Daoy (cell line): ENCODE data around the gene NXF2. TPM values are rescaled to one million over a fixed set of nuclear protein-coding genes. Genes with fewer than 3 reads are reported as not detected.
"Not testable (repeated sequence)": the region's sequence is repeated elsewhere in the genome, so short reads cannot be mapped to it uniquely, and the experiment has no call there.

Experiments
- DNase-seq: peaks from one replicate; pipeline ENCODE4 v3.0.0-alpha.2; 2015; ENCODE audit warnings: low read depth
- total RNA-seq: library from RNA; depleted of rRNA; stranded (reverse); fragments of >200 nt; shearing (Covaris generic); gene quantifications from 2 replicates; pipeline ENCODE4 v1.2.3, GENCODE V29; 2014; rRNA removed

The NXF2 gene, protein sequence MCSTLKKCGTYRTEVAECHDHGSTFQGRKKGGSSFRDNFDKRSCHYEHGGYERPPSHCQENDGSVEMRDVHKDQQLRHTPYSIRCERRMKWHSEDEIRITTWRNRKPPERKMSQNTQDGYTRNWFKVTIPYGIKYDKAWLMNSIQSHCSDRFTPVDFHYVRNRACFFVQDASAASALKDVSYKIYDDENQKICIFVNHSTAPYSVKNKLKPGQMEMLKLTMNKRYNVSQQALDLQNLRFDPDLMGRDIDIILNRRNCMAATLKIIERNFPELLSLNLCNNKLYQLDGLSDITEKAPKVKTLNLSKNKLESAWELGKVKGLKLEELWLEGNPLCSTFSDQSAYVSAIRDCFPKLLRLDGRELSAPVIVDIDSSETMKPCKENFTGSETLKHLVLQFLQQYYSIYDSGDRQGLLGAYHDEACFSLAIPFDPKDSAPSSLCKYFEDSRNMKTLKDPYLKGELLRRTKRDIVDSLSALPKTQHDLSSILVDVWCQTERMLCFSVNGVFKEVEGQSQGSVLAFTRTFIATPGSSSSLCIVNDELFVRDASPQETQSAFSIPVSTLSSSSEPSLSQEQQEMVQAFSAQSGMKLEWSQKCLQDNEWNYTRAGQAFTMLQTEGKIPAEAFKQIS
- 1.9 and 3.5 TPM in 2 replicates for total RNA-seq

DNA sequence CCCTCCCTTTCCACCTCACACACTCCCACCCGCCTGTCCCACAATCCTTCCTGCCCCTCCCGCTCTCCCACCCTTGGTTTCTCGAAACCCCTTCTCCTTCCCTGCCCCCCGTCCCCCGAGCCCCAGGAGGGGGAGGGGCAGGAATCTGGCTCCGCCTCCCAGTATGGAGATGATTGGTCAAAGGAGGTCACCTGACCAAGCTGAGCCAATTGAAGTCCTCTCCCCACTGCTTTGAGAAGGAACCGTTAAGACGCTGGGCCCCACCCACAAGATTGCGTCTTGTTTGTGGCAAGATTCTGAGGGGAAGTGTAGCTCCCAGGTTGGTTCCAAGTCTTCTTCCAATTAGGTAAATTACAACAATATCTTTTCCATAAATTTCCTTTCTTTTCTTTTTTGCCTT lies at the start of gene NXF2:
Gene NXF2 (plus strand): TSS at position 275 of the 400 bp plus-strand sequence. CDS start 59,912 bp downstream, outside the sequence.
- DNase-seq, result not testable (repeated sequence)

DNA sequence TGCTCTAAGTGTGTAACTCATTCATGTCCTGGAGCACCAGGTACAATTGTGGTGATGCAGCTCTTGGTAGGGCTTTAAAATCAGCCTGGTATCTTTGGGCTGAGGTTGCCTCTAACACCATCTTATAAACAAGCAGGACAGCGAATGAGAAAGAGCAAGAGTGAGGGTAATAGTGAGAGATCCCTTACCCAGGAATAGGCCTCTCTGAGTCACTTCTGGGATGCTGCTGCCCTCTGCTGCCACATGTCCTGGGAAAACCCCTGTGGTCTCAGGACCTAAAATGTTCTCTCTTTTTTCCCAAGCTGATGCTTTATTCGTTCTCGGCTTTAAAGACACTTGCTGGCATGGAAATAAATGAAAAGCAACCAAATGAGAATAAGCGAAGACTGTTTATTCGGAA lies 39.0 kb upstream of the NXF2 start:
- DNase-seq, result not testable (repeated sequence)

DNA sequence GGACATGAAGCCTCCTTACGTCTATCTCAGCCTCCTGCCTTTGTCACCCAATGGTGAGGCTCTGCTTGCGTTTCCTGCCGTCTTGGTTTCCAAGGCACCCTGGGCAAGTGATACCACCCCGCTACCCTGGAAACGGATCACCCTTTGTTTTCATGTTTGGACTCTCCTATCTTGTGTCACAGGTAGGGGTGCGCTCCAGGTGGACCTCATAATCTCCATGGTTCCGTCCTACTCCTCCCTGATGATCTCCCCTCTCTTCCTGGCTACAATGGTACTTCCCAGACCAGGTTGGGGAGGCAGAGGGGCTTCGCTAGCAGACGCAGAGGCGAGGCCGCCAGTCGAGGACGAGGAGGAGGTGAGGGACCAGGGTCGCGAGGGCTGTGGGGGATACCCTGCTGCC lies 32.0 kb upstream of the NXF2 start, which contains the start of gene TCP11X1:
Gene TCP11X1 (plus strand): TSS at position 316 of the 400 bp plus-strand sequence.
- not testable (repeated sequence) for DNase-seq

DNA sequence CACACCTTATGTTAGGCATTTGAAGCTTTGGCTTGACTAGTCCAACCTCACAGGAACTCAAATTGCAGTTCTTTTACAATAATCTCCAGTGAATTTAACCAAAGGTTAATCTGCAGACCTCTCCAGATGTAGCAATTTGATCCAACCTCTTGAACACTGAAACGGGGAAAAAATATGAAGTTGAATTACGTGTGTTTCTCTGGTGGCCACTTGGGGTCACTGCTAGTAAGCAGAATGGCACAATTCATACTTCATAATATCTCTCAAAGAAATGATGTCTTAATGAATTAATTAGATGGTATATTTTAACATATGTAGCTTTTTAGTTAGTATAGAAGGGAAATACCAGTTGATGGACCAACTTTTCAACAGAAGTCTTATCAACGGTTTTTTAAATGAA lies 30.5 kb upstream of the NXF2 start:
- DNase-seq, result not testable (repeated sequence)

DNA sequence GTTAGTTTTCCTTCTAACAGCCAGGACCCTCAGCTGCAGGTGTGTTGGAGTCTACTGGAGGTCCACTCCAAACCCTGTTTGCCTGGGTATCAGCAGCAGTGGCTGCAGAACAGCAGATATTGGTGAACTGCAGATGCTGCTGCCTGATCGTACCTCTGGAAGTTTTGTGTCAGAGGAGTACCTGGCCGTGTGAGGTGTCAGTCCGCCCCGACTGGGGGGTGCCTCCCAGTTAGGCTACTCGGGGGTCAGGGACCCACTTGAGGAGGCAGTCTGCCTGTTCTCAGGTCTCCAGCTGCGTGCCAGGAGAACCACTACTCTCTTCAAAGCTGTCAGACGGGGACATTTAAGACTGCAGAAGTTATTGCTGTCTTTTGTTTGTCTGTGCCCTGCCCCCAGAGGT lies 11.3 kb upstream of the NXF2 start:
- not testable (repeated sequence) for DNase-seq

DNA sequence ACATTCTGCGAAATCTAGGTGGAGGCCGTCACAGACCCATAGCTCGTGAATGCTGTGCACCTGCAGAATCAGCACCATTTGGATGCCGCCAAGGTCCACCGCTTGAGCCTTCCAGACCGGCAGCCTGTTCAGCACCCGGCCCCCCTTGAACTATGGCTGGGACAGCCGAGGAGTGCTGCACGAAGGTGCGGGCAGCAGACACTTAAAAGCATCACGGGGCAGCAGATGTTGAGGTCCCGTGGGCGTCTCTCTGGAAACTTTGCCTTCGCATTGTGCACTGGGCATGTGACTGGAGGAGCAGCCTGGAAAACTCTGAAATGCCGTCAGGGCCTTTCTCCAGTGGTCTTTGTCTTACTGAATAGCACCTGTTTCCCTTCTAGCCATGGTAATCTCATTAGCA lies 6.7 kb upstream of the NXF2 start:
- not testable (repeated sequence) for DNase-seq

DNA sequence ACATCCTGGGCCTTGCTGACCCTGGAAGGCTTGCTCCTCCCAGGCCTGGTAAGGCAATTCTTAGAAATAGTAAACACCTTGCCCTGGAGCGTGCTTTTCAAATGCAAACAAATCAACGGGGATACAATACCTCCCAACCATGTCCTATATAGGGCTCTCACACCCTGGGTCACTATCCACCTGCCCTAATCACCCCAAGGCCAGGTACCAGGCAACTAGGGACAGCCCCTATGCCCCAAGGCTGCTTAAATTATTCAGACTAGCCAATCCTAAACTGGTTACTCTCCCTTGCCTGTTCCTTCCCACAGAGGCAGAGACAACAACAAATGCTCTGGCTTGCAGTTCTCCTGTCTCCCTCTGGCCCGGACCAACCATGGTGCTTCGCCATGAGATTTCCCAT lies 25.3 kb downstream of the NXF2 start:
- not testable (repeated sequence) for DNase-seq

DNA sequence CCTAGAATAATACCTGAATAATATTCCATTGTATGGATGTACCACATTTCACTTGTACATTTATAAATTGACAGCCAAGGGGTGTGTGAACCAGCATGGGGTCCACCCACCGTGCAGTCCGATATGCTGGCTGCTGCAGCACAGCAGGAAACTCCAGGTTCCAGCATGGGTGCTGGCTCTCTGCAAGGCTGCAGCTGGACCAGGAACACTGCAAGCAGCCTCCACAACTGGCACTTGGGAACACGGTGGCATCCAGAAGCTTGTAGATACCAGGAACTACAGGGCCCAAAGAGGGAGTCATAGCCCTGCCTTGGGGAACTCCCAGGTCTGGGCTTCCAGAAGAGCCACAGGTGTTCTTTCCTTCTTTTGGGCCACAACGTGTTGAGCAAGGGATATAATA lies 91.2 kb downstream of the NXF2 start:
- DNase-seq, result no peak

DNA sequence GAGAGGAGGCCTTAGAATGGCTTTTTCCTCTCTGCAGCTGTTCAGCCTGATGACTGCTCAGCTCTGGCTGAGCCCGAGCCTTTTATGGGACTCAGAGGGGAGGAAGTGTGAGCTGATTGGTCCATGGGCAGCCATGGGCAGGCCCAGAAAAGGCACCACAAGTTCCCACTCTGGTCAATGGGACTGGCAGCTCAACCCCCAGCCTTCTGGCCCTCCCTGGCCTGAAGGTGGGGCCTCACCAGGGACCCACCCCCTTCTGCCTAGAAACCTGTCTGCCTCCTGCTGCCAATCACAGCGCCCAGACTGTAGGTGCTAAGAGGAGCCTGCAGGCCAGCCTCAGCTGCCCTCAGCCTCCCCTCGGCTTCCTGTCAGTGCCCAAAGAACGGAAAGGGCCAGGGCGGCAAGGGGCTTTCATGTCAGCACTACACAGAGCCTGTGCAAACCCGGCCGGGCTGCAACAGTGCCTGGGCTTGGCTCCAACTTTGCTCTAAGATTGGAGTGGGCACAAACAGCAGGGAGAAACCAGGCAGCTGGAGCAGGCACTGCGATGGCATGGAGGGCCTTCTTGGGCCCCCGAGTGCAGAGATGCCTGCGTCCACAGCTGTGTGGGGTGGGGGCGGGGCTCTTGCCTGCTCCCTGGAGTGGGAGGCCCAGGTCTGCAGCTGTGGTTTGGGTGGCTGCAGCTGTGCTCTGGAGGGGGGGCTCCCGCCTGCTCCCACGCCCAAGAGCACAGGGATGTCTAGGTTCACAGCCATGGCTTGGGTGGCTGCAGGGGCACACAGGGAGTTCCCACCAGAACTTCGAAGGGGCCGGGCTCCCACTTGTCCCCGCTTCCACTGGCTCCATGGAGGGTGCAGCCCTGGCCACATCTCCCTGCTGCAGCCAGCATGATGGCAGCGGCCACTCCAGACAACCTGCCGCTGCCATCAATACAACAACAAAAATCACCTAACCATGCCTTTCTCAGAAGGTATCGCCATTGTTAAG lies 92.6 kb downstream of the NXF2 start:
- DNase-seq, result peak; percentile 25

DNA sequence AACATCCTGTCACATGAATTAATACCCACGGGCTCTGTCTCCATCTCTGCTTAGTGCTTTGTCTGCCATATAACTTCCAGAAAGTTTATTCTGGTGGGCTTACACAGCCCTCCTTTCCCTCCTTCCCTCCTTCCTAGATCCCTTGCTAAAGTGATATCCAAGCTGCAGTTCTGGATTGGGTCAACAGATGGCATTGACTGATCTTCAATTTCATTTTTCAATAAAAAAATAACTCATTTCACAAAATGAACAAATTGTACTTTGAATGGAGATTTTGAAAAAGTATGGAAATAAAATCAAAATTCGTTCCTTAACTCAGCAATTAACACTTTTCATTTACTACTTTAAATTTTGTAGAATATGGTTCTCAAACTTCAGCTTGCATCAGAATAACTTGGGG lies 94.9 kb downstream of the NXF2 start:
- DNase-seq, result no peak

DNA sequence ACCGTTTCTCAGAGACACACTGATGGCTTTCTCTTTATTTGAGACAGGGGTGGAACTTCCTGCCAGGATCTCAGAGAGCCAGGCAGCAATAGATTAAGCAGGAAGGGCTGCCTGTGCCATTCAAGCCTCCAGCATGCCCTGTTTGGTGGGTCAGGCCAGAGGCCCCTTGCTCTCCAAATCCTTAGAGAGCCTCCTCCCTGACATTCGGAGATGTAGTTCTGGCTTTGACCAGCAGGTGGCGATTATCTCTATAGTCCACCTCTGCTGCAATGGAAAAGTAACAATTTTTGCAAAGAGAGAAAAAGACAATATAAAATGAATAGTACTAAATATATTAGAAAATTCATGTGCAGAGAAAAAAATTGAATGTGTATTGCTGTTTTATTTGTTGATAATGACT lies 98.9 kb downstream of the NXF2 start:
- peak; percentile 29 for DNase-seq

Other genes with a start within 250 kb of the NXF2 start
- gene TCEAL2, start 121.5 kb upstream of the NXF2 start, total RNA-seq, result 9.1 and 16.8 TPM in 2 replicates
- not detected in 2 replicates for gene TCEAL6, start 104.7 kb upstream of the NXF2 start, total RNA-seq
- 2.1 and 6.5 TPM in 2 replicates for gene BEX5, start 91.2 kb upstream of the NXF2 start, total RNA-seq
- not detected in 2 replicates for gene TCP11X1, start 31.9 kb upstream of the NXF2 start, total RNA-seq
- 1.9 TPM in 1 of 2 replicates, not detected in the other for gene NXF2B, start 192.8 kb downstream of the NXF2 start, total RNA-seq
- gene TCP11X2, start 224.6 kb downstream of the NXF2 start, total RNA-seq, result not detected in 2 replicates